Upper lobe of left lung (tissue), 6 donors: ENCODE results near the gene FBP2. TPM values are rescaled to one million over a fixed set of nuclear protein-coding genes. Genes with fewer than 3 reads are reported as not detected.

Source experiments
- ATAC-seq, 2 donors: fragments of 200-7000 bp; cut with Tn5 transposase; one replicate each; pipeline ENCODE4 v1.9.1; 2022; ENCODE audit warnings: mild to moderate bottlenecking in 2 of 2, moderate library complexity in 2 of 2; ENCODE audit not compliant: low FRiP score in 2 of 2
- DNase-seq, 2 donors: peaks; one replicate each; pipeline ENCODE4 v3.0.0-alpha.2; 2019 to 2020
- H3K27ac ChIP-seq, 4 donors: fragments of 200-600 bp; sonication (generic); one replicate each; pipeline ENCODE4 v1.5.1; 2016 to 2019
- H3K27me3 ChIP-seq, 4 donors: fragments of 200-600 bp; sonication (generic); one replicate each; pipeline ENCODE4 v1.5.1; 2017 to 2019
- H3K36me3 ChIP-seq, 4 donors: fragments of 200-600 bp; sonication (generic); one replicate each; pipeline ENCODE4 v1.5.1; 2016 to 2019
- H3K4me1 ChIP-seq, 4 donors: fragments of 200-600 bp; sonication (generic); one replicate each; pipeline ENCODE4 v1.5.1; 2018 to 2019
- H3K4me3 ChIP-seq, 4 donors: fragments of 200-600 bp; sonication (generic); one replicate each; pipeline ENCODE4 v1.5.1; 2017 to 2019; ENCODE audit warnings: mild to moderate bottlenecking in 2 of 4, moderate library complexity in 1 of 4
- H3K9me3 ChIP-seq, 4 donors: fragments of 200-600 bp; sonication (generic); one replicate each; pipeline ENCODE4 v1.5.1; 2018 to 2019
- CTCF ChIP-seq, 6 experiments: fragments of 450-650 bp in 4 of 6; fragments of 200-600 bp in 2 of 6; sonication (generic) in 2 of 6; IDR thresholded peaks; one replicate each; pipeline ENCODE4 v1.5.1; 2016 to 2019; ENCODE audit warnings: antibody characterized with exemption in 6 of 6
- EP300 ChIP-seq, 4 donors: sonication (generic); formaldehyde crosslinking; IDR thresholded peaks; one replicate each; pipeline ENCODE4 v1.5.1; 2017; ENCODE audit warnings: antibody characterized with exemption in 4 of 4, control low read depth in 2 of 4
- POLR2A ChIP-seq, 4 donors: fragments of 450-650 bp; IDR thresholded peaks; one replicate each; pipeline ENCODE4 v1.5.1; 2016 to 2017; ENCODE audit warnings: antibody characterized with exemption in 4 of 4, mild to moderate bottlenecking in 2 of 4
- POLR2AphosphoS5 ChIP-seq, 2 donors: sonication (generic); formaldehyde crosslinking; IDR thresholded peaks; one replicate each; pipeline ENCODE4 v1.5.1; 2017; ENCODE audit warnings: antibody characterized with exemption in 2 of 2
- WGBS, 2 donors: methylation state at CpG; one replicate each; pipeline ENCODE4 v1.1.5; 2017 to 2018; 5-methylcytosine and 5-hydroxymethylcytosine counted together
- total RNA-seq, 6 donors: library from RNA; depleted of rRNA in 4 of 6; stranded (reverse); fragments of >200 nt in 4 of 6; gene quantifications; one replicate each; pipeline versions ENCODE4 v1.1.0 to v1.2.1, GENCODE V29; 2016 to 2021
- donor health status: DM: no; HTN: no; CAD: no; lungs with moderate emphysema.
- donor health status: DM: no; HTN: yes; CAD: no; lungs with severe emphysema.

FBP2 gene
- total RNA-seq, 6 donors from 2014 or later, result 0.49 TPM; not detected in 5

- Histone ChIP-seq H3K27ac (peak within 1 kb of the TSS; percentile 82 to 93 (median 88)), H3K36me3 (no peaks in the 10 kb centered on the region), H3K27me3 (no peaks in the 10 kb centered on the region), H3K4me1 (peaks cover 8 to 36% (median 16%) of the 10 kb centered on the region in 4 donors), H3K9me3 (no peaks in the 10 kb centered on the region), H3K4me3 (peak within 1 kb of the TSS; percentile 52 to 74 (median 64))
- WGBS, 2 donors, result 3 to 5% methylated on average over 6 to 47 of the region's 79 CpGs
- peak; percentile 84 to 95 for DNase-seq
- peak; percentile 77 to 90 for ATAC-seq
- peak in 2 of 4 donors; percentile 32 to 64 for TF ChIP-seq POLR2A (IDR thresholded peaks at IDR 0.05)
- no peak for TF ChIP-seq POLR2AphosphoS5 (IDR thresholded peaks at IDR 0.05)
- no peak for TF ChIP-seq EP300 (IDR thresholded peaks at IDR 0.05)
- TF ChIP-seq CTCF (IDR thresholded peaks at IDR 0.05), result no peak
Measured at GRCh38 chr9:94639061-94639998, 45.7 kb upstream of the FBP2 start, which contains the start of gene FBP1. TSS of gene FBP1 (minus strand) at chr9:94639518. CDS start at chr9:94639310, 208 bp downstream.

GRCh38 chr9:94638335-94639060, 44.9 kb upstream of the FBP2 start:
- Histone ChIP-seq H3K27me3 (no peaks in the 10 kb centered on the region), H3K27ac (peak overlapping the region; percentile 82 to 93 (median 88)), H3K4me1 (peaks cover 8 to 38% (median 16%) of the 10 kb centered on the region in 4 donors), H3K36me3 (no peaks in the 10 kb centered on the region), H3K4me3 (peak overlapping the region; percentile 52 to 74 (median 64)), H3K9me3 (no peaks in the 10 kb centered on the region)
- WGBS, 2 donors, result 41 to 67% methylated on average over 7 to 17 of the region's 17 CpGs
- no peak for TF ChIP-seq EP300 (IDR thresholded peaks at IDR 0.05)
- TF ChIP-seq POLR2AphosphoS5 (IDR thresholded peaks at IDR 0.05), result no peak
- DNase-seq (no peak), ATAC-seq (peak in 1 of 2 donors; percentile 51)

DNA sequence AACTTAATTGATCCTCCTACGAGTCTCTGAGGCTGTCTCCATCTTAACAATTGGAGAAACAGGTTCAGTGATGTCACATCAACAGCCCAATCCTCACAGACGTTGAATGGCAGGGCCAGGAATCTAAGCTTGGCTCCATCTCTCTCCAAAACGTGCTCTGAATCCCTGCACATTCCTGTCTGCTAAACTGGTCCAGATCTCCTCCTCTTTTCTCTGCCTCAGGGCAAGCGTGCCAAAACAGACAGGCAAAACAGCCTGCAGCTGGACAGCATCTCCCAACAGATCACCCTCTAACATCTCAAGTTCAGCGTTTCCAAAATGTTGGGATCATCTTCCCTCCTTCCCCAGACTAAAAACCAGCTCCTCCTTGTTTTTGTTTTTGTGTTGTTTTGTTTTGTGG, 39.1 kb upstream of the FBP2 start:
- no peak overlapping the region for H3K4me3 ChIP-seq
- no peak for TF ChIP-seq EP300 (IDR thresholded peaks at IDR 0.05)
- peak in 1 of 2 donors; percentile 21 for TF ChIP-seq POLR2AphosphoS5 (IDR thresholded peaks at IDR 0.05)
- H3K36me3 ChIP-seq, result no peaks in the 10 kb centered on the region
- peak overlapping the region in 2 of 4 donors; percentile 22 to 47 for H3K27ac ChIP-seq
- peaks cover 17 to 46% (median 28%) of the 10 kb centered on the region in 4 donors for H3K4me1 ChIP-seq
- H3K9me3 ChIP-seq, result no peaks in the 10 kb centered on the region
- WGBS, 2 donors, result 40 to 49% methylated on average over 5 of the region's 5 CpGs
- no peak for DNase-seq
- ATAC-seq, result peak; percentile 28 to 69
- H3K27me3 ChIP-seq, result no peaks in the 10 kb centered on the region

DNA sequence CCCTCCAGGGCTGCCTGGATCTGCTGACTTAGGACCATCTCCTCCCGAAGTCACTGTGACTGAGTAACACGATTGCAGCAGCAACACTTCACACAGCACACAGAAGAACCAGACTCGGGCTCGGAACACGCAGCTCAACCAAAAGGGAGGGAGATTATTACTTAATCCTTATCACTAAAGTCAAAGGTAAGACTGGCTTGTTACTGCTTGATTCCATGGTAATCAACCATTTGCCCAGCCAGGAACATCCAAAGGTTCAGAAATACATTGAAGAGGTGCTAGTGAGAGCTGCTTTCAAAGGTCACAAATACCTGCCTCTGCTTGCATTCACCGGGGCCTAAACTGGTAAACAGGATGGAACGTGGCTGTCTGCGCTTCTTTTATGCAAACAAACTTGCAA, 38.0 kb upstream of the FBP2 start:
- Histone ChIP-seq H3K4me3 (no peak overlapping the region), H3K27me3 (no peaks in the 10 kb centered on the region), H3K36me3 (no peaks in the 10 kb centered on the region), H3K4me1 (peaks cover 17 to 46% (median 28%) of the 10 kb centered on the region in 4 donors), H3K27ac (peak overlapping the region; percentile 12 to 70 (median 52)), H3K9me3 (no peaks in the 10 kb centered on the region)
- WGBS, 2 donors, result 63 to 69% methylated on average over 8 of the region's 8 CpGs
- TF ChIP-seq POLR2AphosphoS5 (IDR thresholded peaks at IDR 0.05) (no peak), EP300 (IDR thresholded peaks at IDR 0.05) (no peak), POLR2A (IDR thresholded peaks at IDR 0.05) (no peak), CTCF (IDR thresholded peaks at IDR 0.05) (no peak)
- no peak for ATAC-seq
- peak in 1 of 2 donors; percentile 39 for DNase-seq

DNA sequence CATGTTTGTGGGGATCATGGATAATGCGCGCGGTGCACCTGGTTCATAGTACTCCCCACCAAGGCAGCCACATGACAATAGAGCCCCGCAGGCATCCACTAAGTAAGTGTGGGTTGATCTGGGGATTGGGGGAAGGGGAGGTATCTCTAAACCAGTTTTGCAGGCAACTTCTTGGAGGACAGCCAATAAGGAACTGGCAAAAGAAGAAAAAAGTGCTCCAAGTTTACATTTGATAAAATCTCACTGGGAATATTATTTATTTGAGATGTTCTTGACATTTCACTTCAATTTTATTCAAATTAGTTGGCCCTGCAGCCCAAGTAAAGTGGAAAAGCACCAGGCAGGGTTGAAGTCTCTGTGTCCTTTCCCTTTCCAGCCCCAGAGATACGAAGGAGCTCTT, 37.2 kb upstream of the FBP2 start:
- no peaks in the 10 kb centered on the region for H3K27me3 ChIP-seq
- ATAC-seq (no peak), DNase-seq (peak in 1 of 2 donors; percentile 46)
- H3K9me3 ChIP-seq, result no peaks in the 10 kb centered on the region
- no peaks in the 10 kb centered on the region for H3K36me3 ChIP-seq
- H3K4me3 ChIP-seq, result no peak overlapping the region
- peaks cover 17 to 46% (median 28%) of the 10 kb centered on the region in 4 donors for H3K4me1 ChIP-seq
- TF ChIP-seq POLR2AphosphoS5 (IDR thresholded peaks at IDR 0.05) (no peak), CTCF (IDR thresholded peaks at IDR 0.05) (no peak), POLR2A (IDR thresholded peaks at IDR 0.05) (no peak), EP300 (IDR thresholded peaks at IDR 0.05) (no peak)
- 45 to 54% methylated on average over 5 of the region's 5 CpGs for WGBS, 2 donors
- peak overlapping the region in 3 of 4 donors; percentile 12 to 70 (median 47) for H3K27ac ChIP-seq
